Anterior cingulate cortex (tissue), 58 donors: ENCODE results near the gene AIF1.
A peak's percentile ranks its signal among the peaks of the same experiment; 100 is the strongest.

ENCODE experiments used
- DNase-seq, 58 donors: peaks; one replicate each; lab custom pipeline; 2025; lab: John Stamatoyannopoulos, UW

AIF1 gene

DNA sequence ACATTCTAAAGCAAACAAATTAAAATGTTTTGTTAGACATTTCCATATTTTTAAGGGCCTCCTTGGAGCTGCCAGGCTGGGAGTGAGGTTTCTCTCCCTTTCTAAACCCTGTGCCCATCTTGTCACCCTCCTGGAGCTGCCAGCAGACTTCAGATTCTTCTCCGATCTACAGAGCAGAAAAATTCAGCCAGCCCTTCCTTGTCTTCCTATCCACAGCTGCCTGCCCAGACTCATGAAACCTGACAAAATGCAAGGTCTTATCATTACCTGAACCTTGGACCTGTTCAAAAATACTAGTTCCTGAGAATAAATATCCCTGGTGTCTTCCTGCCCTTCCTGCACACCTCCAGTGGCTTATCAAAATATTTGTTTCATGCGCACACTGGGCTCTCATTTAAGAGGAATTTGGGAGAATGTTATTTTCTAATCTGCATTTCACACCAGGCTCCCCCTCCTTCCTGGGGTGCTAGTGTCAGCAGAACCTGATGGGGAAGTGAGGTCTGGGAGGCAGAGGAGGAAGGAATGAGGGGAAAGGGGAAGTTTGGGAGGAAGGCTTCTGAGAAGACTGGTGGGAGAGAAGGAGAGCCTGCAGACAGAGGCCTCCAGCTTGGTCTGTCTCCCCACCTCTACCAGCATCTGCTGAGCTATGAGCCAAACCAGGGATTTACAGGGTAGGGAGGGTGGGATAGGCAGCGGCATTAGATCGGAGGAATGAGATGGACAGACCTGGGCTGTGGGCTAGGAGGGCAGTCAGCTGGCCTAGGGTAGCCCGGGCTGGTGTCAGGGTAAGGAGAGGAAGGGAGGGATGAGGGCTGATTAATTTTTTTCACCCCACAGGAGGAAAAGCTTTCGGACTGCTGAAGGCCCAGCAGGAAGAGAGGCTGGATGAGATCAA is at the start of gene AIF1:
TSS of gene AIF1 (plus strand) at position 551 of the 895 bp plus-strand sequence. CDS start at position 647, 96 bp downstream.
- peak in 4 of 58 donors; percentile 9 to 30 (median 13) for DNase-seq

DNA sequence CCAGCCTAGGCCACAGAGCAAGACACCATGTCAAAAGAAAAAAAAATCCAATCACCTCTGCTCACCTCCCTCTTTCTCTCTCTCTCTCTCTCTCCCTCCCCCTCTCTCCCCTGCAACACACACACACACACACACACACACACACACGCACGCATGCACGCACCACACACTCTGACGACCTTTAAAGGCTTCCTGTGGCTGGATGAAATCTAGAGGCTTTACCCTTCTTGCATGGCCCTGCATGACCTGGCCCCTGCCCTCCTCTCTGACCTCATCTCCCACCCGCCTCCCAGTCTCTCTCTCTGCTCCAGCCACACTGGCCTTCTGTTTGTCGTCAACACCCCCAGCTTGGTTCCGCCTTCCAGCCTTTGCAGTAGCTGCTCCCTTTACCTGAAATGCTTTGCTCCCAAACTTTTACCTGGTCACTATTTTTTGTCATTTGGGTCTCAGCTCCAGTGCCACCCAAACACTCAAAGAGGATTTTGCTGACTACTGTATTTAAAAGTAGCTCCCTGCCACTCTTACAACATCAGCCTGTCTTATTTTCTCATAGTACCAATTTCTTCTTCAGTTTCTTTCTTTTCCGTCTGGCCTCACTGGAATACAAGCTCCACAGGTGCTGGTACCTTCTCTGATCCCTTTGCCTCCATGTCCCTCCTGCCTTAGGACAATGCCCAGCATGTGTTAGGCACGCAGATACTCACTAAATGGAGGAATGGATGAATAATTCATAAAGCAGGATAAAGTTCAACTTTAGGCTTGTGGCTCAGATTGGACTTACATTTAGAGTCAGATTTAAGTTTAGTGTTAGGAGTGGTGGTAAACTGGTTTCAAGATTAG is 47.3 kb upstream of the AIF1 start:
- no peak for DNase-seq

DNA sequence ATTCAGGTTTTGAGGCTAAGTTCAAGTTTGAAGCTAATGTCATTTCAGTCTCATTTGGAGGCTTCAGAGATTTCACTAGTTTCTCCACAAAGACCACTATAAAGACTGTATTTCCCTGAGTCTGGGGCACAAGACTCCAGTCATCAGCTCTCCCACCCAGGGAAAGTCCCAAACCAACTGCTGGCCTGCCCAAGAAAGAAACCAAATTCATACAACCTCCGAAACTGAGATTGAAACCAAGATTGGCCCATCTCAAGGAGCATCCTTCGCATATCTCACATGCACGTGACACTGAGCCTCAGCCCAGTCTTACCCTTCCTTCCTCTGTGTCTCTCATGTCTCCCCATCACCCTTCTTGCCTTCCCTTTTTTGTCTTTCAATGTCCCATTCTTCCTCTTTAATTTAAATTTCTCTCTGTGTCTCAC is 46.5 kb upstream of the AIF1 start:
- DNase-seq: peak in 1 of 58 donors; percentile 9

DNA sequence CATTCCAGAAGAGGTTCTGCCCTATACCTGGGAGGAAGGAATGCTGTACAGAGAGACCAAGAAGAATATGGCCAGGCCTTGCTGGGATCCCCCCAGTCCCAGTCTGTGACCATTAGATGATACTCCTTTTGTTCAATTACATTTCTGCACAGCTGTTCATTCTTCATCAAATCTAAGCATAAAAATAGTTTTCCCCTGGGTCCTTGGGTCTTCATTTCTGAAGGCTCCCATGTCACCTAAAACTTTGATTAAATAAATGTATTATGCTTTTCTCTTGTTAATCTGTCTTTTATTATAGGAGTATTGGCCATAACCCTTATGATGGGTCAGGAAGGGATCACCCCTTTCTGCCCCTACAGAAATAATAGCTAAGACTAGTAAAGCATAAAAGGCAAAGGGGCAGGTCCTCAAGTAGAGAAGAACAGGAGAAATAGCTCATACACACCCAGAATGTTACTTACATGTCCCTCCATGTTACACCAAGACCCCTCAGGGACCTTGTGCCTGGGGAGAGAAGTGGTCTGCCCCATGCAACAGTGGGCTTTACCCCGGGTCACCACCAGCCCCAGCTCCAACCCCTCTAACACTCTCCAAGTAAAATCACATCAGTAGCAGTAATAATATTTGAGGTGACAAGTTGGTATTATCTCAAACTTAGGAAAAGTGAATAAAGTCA is 45.0 kb upstream of the AIF1 start:
- DNase-seq: no peak

DNA sequence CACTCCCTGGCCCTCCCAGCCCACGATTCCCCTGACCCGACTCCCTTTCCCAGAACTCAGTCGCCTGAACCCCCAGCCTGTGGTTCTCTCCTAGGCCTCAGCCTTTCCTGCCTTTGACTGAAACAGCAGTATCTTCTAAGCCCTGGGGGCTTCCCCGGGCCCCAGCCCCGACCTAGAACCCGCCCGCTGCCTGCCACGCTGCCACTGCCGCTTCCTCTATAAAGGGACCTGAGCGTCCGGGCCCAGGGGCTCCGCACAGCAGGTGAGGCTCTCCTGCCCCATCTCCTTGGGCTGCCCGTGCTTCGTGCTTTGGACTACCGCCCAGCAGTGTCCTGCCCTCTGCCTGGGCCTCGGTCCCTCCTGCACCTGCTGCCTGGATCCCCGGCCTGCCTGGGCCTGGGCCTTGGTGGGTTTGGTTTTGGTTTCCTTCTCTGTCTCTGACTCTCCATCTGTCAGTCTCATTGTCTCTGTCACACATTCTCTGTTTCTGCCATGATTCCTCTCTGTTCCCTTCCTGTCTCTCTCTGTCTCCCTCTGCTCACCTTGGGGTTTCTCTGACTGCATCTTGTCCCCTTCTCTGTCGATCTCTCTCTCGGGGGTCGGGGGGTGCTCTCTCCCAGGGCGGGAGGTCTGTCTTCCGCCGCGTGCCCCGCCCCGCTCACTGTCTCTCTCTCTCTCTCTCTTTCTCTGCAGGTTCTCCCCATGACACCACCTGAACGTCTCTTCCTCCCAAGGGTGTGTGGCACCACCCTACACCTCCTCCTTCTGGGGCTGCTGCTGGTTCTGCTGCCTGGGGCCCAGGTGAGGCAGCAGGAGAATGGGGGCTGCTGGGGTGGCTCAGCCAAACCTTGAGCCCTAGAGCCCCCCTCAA is 42.8 kb upstream of the AIF1 start, which contains the start of gene LTA:
TSS of gene LTA (plus strand) at position 249 of the 871 bp plus-strand sequence. CDS start at position 703, 454 bp downstream.
- DNase-seq: no peak

DNA sequence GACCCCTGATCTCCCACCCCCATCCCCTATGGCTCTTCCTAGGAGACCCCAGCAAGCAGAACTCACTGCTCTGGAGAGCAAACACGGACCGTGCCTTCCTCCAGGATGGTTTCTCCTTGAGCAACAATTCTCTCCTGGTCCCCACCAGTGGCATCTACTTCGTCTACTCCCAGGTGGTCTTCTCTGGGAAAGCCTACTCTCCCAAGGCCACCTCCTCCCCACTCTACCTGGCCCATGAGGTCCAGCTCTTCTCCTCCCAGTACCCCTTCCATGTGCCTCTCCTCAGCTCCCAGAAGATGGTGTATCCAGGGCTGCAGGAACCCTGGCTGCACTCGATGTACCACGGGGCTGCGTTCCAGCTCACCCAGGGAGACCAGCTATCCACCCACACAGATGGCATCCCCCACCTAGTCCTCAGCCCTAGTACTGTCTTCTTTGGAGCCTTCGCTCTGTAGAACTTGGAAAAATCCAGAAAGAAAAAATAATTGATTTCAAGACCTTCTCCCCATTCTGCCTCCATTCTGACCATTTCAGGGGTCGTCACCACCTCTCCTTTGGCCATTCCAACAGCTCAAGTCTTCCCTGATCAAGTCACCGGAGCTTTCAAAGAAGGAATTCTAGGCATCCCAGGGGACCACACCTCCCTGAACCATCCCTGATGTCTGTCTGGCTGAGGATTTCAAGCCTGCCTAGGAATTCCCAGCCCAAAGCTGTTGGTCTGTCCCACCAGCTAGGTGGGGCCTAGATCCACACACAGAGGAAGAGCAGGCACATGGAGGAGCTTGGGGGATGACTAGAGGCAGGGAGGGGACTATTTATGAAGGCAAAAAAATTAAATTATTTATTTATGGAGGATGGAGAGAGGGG is 41.6 kb upstream of the AIF1 start:
- DNase-seq: no peak

DNA sequence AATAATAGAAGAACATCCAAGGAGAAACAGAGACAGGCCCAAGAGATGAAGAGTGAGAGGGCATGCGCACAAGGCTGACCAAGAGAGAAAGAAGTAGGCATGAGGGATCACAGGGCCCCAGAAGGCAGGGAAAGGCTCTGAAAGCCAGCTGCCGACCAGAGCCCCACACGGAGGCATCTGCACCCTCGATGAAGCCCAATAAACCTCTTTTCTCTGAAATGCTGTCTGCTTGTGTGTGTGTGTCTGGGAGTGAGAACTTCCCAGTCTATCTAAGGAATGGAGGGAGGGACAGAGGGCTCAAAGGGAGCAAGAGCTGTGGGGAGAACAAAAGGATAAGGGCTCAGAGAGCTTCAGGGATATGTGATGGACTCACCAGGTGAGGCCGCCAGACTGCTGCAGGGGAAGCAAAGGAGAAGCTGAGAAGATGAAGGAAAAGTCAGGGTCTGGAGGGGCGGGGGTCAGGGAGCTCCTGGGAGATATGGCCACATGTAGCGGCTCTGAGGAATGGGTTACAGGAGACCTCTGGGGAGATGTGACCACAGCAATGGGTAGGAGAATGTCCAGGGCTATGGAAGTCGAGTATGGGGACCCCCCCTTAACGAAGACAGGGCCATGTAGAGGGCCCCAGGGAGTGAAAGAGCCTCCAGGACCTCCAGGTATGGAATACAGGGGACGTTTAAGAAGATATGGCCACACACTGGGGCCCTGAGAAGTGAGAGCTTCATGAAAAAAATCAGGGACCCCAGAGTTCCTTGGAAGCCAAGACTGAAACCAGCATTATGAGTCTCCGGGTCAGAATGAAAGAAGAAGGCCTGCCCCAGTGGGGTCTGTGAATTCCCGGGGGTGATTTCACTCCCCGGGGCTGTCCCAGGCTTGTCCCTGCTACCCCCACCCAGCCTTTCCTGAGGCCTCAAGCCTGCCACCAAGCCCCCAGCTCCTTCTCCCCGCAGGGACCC is 40.6 kb upstream of the AIF1 start:
- DNase-seq: no peak

DNA sequence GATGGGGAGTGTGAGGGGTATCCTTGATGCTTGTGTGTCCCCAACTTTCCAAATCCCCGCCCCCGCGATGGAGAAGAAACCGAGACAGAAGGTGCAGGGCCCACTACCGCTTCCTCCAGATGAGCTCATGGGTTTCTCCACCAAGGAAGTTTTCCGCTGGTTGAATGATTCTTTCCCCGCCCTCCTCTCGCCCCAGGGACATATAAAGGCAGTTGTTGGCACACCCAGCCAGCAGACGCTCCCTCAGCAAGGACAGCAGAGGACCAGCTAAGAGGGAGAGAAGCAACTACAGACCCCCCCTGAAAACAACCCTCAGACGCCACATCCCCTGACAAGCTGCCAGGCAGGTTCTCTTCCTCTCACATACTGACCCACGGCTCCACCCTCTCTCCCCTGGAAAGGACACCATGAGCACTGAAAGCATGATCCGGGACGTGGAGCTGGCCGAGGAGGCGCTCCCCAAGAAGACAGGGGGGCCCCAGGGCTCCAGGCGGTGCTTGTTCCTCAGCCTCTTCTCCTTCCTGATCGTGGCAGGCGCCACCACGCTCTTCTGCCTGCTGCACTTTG is 39.6 kb upstream of the AIF1 start, which contains the start of gene TNF:
TSS of gene TNF (plus strand) at position 231 of the 567 bp plus-strand sequence. CDS start at position 408, 177 bp downstream.
- DNase-seq: peak in 13 of 58 donors; percentile 1 to 35 (median 13)

DNA sequence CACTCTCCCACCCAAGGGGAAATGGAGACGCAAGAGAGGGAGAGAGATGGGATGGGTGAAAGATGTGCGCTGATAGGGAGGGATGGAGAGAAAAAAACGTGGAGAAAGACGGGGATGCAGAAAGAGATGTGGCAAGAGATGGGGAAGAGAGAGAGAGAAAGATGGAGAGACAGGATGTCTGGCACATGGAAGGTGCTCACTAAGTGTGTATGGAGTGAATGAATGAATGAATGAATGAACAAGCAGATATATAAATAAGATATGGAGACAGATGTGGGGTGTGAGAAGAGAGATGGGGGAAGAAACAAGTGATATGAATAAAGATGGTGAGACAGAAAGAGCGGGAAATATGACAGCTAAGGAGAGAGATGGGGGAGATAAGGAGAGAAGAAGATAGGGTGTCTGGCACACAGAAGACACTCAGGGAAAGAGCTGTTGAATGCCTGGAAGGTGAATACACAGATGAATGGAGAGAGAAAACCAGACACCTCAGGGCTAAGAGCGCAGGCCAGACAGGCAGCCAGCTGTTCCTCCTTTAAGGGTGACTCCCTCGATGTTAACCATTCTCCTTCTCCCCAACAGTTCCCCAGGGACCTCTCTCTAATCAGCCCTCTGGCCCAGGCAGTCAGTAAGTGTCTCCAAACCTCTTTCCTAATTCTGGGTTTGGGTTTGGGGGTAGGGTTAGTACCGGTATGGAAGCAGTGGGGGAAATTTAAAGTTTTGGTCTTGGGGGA is 38.9 kb upstream of the AIF1 start:
- no peak for DNase-seq

DNA sequence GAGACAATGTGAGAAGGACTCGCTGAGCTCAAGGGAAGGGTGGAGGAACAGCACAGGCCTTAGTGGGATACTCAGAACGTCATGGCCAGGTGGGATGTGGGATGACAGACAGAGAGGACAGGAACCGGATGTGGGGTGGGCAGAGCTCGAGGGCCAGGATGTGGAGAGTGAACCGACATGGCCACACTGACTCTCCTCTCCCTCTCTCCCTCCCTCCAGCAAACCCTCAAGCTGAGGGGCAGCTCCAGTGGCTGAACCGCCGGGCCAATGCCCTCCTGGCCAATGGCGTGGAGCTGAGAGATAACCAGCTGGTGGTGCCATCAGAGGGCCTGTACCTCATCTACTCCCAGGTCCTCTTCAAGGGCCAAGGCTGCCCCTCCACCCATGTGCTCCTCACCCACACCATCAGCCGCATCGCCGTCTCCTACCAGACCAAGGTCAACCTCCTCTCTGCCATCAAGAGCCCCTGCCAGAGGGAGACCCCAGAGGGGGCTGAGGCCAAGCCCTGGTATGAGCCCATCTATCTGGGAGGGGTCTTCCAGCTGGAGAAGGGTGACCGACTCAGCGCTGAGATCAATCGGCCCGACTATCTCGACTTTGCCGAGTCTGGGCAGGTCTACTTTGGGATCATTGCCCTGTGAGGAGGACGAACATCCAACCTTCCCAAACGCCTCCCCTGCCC is 38.0 kb upstream of the AIF1 start:
- DNase-seq: peak in 1 of 58 donors; percentile 80

DNA sequence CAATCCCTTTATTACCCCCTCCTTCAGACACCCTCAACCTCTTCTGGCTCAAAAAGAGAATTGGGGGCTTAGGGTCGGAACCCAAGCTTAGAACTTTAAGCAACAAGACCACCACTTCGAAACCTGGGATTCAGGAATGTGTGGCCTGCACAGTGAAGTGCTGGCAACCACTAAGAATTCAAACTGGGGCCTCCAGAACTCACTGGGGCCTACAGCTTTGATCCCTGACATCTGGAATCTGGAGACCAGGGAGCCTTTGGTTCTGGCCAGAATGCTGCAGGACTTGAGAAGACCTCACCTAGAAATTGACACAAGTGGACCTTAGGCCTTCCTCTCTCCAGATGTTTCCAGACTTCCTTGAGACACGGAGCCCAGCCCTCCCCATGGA is 37.5 kb upstream of the AIF1 start:
- no peak for DNase-seq

DNA sequence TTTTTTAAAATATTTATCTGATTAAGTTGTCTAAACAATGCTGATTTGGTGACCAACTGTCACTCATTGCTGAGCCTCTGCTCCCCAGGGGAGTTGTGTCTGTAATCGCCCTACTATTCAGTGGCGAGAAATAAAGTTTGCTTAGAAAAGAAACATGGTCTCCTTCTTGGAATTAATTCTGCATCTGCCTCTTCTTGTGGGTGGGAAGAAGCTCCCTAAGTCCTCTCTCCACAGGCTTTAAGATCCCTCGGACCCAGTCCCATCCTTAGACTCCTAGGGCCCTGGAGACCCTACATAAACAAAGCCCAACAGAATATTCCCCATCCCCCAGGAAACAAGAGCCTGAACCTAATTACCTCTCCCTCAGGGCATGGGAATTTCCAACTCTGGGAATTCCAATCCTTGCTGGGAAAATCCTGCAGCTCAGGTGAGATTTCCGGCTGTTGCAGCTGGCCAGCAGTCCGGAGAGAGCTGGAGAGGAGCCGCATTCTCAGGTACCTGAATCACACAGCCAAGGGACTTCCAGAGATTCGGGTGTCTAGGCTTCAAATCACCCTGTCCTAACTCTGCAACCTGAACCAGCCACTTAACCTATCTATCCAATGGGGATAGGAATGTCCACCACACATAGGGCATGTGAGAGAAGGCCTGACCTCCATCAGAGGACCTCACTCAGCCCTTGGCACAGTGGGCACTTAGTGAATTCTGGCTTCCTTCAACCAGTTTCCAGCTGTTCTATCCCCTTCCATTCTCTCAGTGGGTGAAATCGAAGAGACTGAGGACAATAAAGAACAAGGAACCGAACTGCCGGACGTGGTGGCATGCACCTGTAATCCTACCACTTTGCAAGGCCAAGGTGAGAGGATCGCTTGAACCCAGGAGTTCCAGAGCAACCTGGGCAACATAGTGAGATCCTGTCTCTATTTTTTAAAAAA is 36.6 kb upstream of the AIF1 start:
- no peak for DNase-seq

DNA sequence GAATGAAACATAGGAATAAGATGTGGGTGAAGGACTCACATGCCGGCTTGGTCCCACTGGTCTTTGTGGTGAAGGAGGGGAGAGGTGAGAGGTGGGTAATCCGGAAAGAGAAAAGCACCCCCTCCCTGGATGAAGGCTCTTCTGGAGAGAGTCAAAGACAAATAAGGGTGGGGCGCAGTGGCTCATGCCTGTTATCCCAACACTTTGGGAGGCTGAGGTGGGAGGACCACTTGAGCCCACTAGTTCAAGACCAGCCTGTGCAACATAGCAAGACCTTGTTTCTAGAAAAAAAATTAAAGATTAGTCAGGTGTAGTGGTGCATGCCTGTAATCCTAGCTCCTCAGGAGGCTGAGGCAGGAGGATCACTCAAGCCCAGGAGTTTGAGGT is 35.9 kb upstream of the AIF1 start:
- DNase-seq: no peak
